AG10803 (cell line): ENCODE data around the gene ANKRD9.

Source experiments
- DNase-seq: peaks from one replicate; pipeline ENCODE4 v3.0.0; 2010; ENCODE audit warnings: low read depth
- H3K4me3 ChIP-seq: 2 replicates; pipeline ENCODE4 v1.5.1; 2011; ENCODE audit warnings: mild to moderate bottlenecking, low read length, control low read depth
- TF ChIP-seq, protein P1 (sequence below): conservative IDR thresholded peaks from 2 replicates; pipeline ENCODE4 v1.5.1; 2011; ENCODE audit warnings: mild to moderate bottlenecking, low read length, control low read depth, inconsistent platforms

Gene ANKRD9

DNA sequence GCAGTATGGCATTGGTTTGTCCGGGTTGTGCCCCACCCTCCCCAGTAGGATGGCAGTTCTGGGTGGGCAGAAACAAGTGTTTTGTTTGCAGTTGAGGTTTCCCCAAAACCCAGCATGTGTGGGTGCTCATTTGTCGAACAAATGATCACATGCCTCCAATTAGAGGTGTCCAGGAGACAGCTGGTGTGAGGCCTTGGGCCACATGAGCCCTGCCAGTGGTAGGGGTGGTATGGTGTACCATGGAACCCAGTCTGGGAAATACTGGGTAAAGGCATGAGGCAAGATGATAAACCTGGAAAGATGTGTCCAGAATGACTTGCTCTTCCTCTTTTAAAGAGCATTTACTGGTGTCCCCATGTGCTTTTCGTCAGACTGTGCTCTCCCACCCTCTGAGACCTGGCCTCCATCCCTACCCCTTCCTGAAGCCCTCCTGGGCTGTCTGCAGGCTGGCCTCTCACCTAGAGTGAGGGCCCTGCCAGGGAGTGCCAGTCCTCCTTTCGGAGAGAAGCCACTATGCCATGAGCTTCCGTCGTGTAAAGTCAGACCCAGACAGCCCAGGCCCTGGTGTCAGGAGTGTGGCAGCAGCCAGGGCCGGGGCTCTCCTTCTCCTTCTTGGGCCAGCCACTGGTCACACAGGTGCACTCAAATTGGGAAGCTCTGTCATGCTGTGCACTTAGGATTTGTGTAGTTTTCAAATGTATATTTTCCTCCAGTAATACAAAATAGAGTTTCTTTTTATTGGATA is 17.6 kb downstream of the ANKRD9 start:
- TF ChIP-seq, protein P1, sequence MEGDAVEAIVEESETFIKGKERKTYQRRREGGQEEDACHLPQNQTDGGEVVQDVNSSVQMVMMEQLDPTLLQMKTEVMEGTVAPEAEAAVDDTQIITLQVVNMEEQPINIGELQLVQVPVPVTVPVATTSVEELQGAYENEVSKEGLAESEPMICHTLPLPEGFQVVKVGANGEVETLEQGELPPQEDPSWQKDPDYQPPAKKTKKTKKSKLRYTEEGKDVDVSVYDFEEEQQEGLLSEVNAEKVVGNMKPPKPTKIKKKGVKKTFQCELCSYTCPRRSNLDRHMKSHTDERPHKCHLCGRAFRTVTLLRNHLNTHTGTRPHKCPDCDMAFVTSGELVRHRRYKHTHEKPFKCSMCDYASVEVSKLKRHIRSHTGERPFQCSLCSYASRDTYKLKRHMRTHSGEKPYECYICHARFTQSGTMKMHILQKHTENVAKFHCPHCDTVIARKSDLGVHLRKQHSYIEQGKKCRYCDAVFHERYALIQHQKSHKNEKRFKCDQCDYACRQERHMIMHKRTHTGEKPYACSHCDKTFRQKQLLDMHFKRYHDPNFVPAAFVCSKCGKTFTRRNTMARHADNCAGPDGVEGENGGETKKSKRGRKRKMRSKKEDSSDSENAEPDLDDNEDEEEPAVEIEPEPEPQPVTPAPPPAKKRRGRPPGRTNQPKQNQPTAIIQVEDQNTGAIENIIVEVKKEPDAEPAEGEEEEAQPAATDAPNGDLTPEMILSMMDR = no peak
- H3K4me3 ChIP-seq = no peak overlapping the region
- no peak for DNase-seq

DNA sequence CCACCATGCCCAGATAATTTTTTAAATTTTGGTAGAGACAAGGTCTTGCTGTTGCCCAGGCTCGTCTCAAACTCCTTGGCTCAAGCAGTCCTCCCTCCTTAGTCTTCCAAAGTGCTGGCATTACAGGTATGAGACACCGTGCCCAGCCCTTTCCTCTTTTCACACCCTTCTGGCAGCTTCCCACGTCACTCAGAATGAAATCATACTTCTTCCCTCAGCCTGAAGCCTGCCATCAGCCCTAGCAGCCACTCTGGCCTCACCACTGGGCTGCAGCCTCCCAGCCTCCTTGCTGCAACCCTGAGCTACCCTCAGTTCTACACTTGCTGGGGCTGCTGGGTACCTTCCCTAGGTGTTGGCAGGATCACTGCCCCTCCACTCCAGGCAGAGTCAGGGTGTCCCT is 18.2 kb downstream of the ANKRD9 start:
- no peak overlapping the region for H3K4me3 ChIP-seq
- DNase-seq = no peak
- TF ChIP-seq, protein P1 = no peak

DNA sequence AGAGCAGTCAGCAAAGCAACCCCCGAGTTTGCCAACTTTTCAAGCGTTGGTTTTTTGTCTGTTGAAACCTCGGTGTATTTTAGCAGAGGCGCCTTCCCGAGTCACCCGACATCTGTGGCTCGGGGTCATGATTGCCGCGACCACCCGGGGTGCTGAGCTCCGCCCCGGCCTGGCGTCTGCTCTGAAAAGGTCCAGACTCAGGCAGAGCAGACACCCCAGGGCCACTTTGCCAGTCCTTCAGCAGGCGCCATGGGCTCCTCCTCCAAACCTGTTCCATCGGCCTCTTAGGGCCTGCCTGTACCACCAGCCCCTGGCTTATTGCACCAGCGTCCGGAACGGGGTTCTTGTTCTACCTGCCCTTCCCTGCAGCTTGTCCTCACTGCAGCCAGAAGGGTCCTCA is 19.1 kb downstream of the ANKRD9 start:
- DNase-seq = no peak
- no peak overlapping the region for H3K4me3 ChIP-seq
- TF ChIP-seq, protein P1 = no peak

DNA sequence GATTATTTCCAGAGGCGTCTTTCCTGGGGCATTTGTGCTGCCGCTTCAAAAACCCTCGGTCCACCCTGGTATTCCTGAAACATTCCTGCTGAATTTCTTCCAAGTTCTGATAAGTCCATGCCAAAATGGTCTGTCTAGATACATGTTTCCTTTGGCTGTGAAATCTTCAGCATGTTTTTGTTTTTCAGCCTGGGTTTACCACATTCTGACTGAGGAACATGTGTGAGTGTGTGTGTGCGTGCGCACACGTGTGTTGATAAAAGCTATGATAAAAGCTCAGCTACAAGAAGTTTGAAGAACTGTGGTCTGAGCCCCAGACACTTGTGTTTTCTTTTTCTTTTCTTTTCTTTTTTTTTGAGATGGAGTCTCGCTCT is 22.4 kb downstream of the ANKRD9 start:
- DNase-seq = no peak

GRCh38 chr14:102486513-102487203 is 22.9 kb downstream of the ANKRD9 start:
- no peak overlapping the region for H3K4me3 ChIP-seq
- TF ChIP-seq, protein P1 = no peak
- DNase-seq = no peak

More for the DNA sequence above, 22.4 kb downstream of the ANKRD9 start:
- TF ChIP-seq, protein P1 = no peak
- H3K4me3 ChIP-seq = no peak overlapping the region

DNA sequence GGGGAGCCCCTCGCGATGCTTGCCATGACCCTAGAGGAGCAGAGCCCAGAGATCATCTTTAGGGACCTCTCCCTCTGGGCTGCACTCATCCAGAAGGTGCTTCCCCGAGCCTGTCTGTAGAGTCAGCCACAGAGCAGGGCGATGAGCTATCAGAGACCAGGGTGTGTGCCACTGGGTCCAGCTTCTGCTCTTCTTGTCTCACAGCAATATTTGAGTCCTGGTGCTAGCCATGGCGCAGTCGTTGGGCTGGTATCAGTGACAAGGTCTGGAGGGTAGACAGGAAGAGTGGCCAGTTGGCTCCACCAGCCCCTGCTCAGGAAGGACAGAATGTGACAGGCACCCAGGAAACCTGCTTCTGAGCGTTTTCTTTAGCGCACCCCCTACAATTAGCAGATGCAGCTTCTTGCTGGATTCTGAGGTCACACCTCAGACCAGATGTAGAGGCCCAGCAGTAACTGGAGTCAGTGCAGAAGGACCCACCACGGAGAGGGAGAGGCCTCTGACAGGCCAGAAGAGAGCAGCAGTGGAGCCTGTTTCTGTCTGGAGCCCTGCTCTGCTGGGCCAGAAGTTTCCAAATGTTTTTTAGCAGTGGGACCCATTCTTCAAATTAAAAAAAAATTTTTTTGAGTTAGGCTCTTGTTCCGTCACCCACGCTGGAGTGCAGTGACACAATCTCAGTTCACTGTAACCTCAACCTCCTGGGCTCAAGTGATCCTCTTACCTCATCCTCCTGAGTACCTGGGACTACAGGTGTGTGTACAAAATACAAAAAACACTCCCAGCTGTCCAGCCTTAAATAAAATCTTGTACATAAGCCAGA is 23.7 kb downstream of the ANKRD9 start:
- TF ChIP-seq, protein P1 = no peak
- no peak for DNase-seq
- no peak overlapping the region for H3K4me3 ChIP-seq
